Fibroblast of the conjunctiva (primary cell): ENCODE results near the gene DHX58.

Source experiments
- DNase-seq: peaks from one replicate; pipeline ENCODE4 v3.0.0-alpha.2; 2010; ENCODE audit warnings: low read depth

The DHX58 gene

GRCh38 chr17:42087042-42087701 lies 25.3 kb downstream of the DHX58 start:
- no peak for DNase-seq

- no peak for DNase-seq
Observed at GRCh38 chr17:42081516-42082129, 30.9 kb downstream of the DHX58 start.

- DNase-seq, result no peak
Observed at GRCh38 chr17:42079541-42079940, 33.0 kb downstream of the DHX58 start.

GRCh38 chr17:42078396-42079043 lies 34.0 kb downstream of the DHX58 start:
- no peak for DNase-seq

- DNase-seq, result no peak
Observed at GRCh38 chr17:42077755-42078154, 34.8 kb downstream of the DHX58 start.

- no peak for DNase-seq
Observed at GRCh38 chr17:42076797-42077559, 35.5 kb downstream of the DHX58 start.

GRCh38 chr17:42075789-42076188 lies 36.7 kb downstream of the DHX58 start:
- no peak for DNase-seq

- no peak for DNase-seq
Observed at GRCh38 chr17:42072323-42073187, 40.0 kb downstream of the DHX58 start.

GRCh38 chr17:42071810-42072209 lies 40.7 kb downstream of the DHX58 start:
- no peak for DNase-seq

- DNase-seq, result no peak
Observed at GRCh38 chr17:42068979-42069378, 43.5 kb downstream of the DHX58 start.

GRCh38 chr17:42067371-42068091 lies 45.0 kb downstream of the DHX58 start:
- no peak for DNase-seq

GRCh38 chr17:42065201-42065600 lies 47.3 kb downstream of the DHX58 start:
- no peak for DNase-seq

- DNase-seq, result no peak
Observed at GRCh38 chr17:42062681-42063080, 49.8 kb downstream of the DHX58 start.

GRCh38 chr17:42061646-42062487 lies 50.6 kb downstream of the DHX58 start:
- DNase-seq, result no peak

- no peak for DNase-seq
Observed at GRCh38 chr17:42060231-42060630, 52.3 kb downstream of the DHX58 start.

GRCh38 chr17:42059815-42060214 lies 52.7 kb downstream of the DHX58 start:
- DNase-seq, result no peak

- no peak for DNase-seq
Observed at GRCh38 chr17:42058063-42058462, 54.5 kb downstream of the DHX58 start.

GRCh38 chr17:42056635-42057034 lies 55.9 kb downstream of the DHX58 start:
- no peak for DNase-seq

GRCh38 chr17:42055496-42055895 lies 57.0 kb downstream of the DHX58 start:
- no peak for DNase-seq

GRCh38 chr17:42055027-42055426 lies 57.5 kb downstream of the DHX58 start:
- DNase-seq, result no peak
